MM.1S (cell line): Measurements from ENCODE around the gene CWC27.

ENCODE experiments used
- CTCF ChIP-seq: fragments of 300-600 bp; sonication (generic); IDR thresholded peaks from 2 replicates; pipeline ENCODE4 v1.5.1; 2016; ENCODE audit warnings: antibody characterized with exemption, low read length, mixed read lengths
- EZH2 ChIP-seq: fragments of 300-600 bp; sonication (generic); optimal IDR thresholded peaks from 2 replicates; pipeline ENCODE3; 2017; ENCODE audit warnings: low read depth, mild to moderate bottlenecking, antibody characterized with exemption, low read length, mixed read lengths

DNA sequence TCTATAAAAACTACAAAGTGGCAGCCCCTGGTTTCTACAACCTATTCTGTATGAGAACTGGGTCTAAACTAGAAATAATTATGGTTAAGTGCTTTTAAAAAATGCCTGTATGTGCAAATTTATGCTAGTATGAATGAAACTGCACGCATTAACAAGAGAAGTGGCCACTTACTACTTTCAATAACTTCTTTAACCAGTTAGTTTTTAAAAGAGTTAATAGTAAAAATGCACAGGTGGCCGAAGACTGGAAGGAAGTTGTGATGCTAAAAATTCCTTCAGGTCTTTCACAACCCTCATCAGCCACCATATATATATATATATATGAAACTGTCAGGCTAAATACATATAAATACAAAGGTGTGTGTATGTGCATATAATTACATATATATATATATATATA lies 41.6 kb upstream of the CWC27 start:
- no peak for TF ChIP-seq EZH2
- no peak for TF ChIP-seq CTCF
